Fibroblast of skin of right quadriceps (primary cell): ENCODE data around the gene AFAP1L2.
"Not testable (repeated sequence)": the region's sequence is repeated elsewhere in the genome, so short reads cannot be mapped to it uniquely, and the experiment has no call there.

Experiments
- DNase-seq: peaks from one replicate; pipeline ENCODE4 v3.0.0-alpha.2; 2013

Gene AFAP1L2

GRCh38 chr10:114334301-114334700 lies 70.0 kb downstream of the AFAP1L2 start:
- no peak for DNase-seq

- DNase-seq: not testable (repeated sequence)
Measured at GRCh38 chr10:114333441-114333840, 70.9 kb downstream of the AFAP1L2 start.

GRCh38 chr10:114332301-114333192 lies 71.8 kb downstream of the AFAP1L2 start:
- DNase-seq: peak; percentile 7

- no peak for DNase-seq
Measured at GRCh38 chr10:114329634-114330365, 74.5 kb downstream of the AFAP1L2 start.

DNA sequence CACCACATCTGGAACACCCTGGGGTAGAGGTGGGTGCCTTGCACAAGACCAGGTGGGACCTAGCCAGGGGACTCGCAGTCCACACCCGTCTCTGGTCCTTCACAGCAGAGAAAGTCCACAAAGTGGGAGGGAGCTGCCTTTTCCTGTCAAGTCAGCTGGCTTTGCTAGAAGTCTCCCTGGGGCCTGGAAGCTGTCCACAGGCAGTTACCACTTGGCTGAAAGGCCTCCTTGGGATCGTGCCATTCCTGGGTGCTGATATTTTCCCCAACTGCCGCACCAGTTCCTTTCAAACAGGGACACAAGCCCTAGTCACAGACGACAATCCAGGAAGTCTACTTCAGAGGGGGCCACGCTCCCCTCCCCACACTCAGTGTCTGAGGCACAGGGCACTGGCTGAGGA lies 75.4 kb downstream of the AFAP1L2 start:
- DNase-seq: no peak

DNA sequence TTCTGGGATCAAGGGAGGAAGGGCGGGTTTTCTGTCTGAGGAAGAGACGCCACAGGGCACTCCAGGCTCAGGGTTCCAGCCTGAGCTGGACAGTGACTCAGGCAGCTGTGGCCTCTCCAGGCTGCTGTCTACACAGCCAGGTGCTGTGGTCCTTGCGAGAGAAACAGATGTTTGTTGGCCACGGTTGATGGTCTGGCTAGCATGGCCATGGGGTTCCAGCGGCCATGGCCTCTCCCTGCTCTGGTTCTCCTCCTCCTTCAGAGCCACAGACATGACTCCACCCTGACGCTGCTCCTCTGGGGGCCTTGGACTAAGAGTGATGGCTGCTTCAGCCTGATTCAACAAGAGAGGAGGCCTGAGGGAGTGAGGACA lies 75.9 kb downstream of the AFAP1L2 start:
- no peak for DNase-seq

GRCh38 chr10:114327537-114328440 lies 76.5 kb downstream of the AFAP1L2 start:
- DNase-seq: no peak

GRCh38 chr10:114326795-114327194 lies 77.5 kb downstream of the AFAP1L2 start:
- no peak for DNase-seq

GRCh38 chr10:114323023-114323422 lies 81.3 kb downstream of the AFAP1L2 start:
- DNase-seq: no peak

DNA sequence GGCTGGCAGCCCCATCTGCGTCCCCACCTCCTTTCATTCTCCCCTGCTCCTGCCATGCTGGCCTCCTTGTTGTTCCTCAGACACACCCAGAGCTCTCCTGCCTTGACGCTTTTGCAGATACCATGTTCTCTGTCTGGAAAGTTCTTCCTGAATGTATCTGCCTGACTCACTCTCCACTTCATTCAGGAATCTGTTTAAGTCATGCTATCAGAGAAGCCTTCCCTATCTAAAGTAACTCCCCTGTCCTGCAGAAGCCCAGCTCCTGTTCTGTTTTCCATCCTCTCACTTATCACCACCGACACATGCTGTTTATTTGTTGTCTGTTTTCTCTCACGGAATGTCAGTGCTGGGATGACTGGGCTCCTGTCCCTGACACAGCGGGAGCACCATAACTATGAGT lies 82.0 kb downstream of the AFAP1L2 start:
- DNase-seq: no peak

DNA sequence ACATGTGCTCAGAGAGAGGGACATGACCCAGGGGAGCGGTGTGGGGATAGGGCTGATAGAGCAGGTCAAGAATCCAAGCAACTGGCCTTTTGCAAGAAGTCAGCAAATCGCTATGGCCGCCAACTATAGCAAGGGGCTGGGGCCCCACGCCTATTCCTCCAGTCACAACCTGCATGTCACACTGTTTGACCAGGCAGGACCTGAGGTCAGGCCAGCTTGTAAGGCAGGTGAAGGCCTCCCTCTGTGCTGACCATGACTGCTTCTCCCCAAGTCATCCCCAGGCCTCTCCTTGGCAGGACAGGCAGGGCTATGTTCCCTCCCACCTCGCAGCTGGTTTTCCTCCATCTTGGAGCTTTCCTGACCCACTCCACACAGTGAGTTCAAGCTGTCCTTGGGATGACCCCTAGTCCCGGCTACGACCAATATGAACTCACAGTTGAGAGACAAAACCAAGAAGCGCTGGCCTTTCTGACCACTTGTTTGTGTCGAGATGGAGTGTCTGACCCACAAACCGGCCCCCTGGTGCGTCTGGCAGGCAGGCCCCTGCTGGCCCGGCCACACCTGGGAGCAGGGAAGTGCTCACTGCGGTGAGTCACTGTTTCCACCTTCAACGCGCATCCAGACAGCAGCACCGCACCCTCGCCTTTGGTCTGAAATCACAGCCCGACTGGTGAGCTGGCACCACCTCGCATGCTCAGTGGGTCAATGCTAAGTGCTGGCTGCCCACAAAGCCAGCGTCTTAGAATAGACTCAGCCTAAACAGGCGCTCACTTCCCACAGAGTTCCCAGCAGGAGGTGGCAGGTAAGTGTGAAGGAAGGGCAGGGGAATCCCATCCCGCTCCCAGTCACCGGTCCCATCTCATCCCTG lies 83.8 kb downstream of the AFAP1L2 start:
- DNase-seq: no peak

DNA sequence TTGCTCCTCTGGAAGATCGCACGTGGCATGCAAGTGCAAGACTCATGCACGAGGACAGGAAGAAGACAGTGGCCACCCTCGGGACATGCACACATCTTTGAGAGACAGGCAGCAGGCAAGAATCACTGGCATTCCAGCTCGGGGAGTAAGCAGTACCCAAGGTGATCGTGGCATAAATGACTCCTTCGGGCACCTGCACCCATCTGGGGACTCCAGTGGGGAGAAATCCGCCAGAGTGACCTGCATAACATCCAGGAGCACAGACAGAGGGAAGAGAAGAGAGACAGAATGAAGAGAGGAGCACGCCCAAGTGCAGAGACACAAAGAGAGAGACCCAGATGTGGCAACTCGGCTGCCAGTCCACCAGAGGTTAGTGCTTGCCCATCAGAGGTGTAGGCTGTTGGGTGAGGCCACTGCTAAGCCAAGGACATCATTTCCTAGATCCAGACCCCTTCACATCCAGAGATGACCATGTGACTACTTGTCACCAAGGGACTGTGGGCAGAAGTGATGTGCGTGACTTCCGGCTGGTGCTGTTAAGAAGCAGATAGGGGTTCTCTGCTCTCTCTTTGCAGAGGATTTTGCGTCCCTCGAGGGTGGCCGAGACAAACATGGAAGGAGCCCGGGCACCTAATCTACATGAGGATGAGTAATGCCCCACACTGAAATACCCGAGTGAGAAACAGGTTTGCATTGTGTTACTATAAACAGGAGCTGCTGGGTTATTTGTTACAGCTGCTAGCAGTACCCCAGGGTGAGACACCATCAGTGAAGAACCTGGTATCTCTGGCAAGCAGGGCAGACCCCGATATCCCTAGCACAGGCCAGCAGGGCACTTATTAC lies 84.7 kb downstream of the AFAP1L2 start:
- no peak for DNase-seq

- no peak for DNase-seq
Measured at GRCh38 chr10:114316744-114317143, 87.6 kb downstream of the AFAP1L2 start.

GRCh38 chr10:114315566-114316420 lies 88.5 kb downstream of the AFAP1L2 start:
- DNase-seq: no peak

DNA sequence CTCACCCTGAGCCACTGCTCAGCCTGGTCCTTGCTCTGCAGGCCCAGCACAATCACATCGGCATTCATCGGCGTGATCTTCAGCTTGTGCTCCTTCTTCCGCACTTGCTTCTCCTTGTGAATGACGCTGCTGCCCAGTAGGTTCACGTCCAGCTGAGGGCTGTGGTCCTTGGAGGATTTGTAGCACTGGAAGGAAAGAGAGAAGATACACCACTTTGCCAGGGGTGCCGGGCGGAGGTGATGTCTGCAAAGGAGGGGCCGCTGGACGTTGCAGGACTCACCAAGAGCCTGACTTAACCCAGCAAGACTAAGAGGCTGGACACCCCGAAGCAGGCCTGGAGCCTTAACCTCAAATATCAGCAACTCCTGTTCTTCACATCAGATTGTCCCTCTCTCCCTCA lies 90.4 kb downstream of the AFAP1L2 start:
- no peak for DNase-seq

GRCh38 chr10:114313139-114313538 lies 91.2 kb downstream of the AFAP1L2 start:
- DNase-seq: no peak

DNA sequence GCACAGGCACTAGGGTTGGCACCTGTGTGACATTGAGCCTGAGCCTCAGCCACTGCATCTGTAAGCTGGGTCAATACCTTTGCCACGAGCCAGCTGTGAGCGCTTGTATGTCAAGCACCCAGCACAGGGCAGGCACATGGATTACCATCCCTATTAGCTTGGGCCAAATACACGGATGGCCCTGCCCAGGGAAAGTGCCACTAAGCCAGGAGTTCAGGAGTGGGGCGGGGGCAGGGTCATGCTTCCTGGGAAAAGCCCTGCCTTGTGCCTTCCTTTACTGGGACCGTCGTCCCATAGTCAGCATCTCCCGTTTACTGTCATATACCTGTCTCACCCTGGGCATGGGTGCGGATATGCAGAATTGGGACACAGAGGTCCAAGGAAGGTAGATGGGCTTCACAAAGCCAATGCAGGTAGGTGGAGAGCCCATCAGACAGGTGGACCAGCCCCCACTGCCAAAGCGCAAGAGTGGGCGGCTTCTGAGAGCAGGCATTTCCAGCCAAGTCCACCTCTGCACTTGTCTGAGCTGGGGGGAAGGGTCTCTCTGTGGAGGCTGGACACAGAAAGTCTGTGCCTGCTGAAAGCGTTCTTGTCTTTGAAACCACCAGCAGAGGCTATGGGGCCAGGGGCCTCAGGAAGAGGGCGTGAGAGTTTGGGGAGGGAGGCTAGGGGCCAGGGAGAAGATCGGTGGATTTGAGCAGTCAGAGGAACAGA lies 92.6 kb downstream of the AFAP1L2 start:
- DNase-seq: no peak

- no peak for DNase-seq
Measured at GRCh38 chr10:114311023-114311422, 93.3 kb downstream of the AFAP1L2 start.

DNA sequence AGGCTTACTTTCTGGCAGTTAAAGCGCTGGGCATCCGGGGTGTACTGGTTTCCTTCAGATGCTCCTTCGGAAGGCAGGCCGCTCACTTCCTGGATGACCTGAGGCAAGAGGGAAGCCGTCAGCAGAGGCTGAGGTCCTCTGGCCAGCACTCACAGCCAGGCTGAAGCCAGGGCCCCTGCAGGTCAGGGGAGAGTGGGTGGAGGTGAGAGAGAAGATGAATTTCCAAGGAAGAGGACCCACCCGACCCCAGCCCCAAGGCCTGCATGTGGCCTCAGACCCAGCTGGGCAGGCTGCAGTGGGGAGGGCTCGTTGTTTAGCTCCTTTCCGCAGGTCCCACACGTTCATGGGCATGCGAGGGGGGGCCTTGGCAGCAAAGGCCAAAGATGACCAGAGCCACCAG lies 94.0 kb downstream of the AFAP1L2 start:
- no peak for DNase-seq

DNA sequence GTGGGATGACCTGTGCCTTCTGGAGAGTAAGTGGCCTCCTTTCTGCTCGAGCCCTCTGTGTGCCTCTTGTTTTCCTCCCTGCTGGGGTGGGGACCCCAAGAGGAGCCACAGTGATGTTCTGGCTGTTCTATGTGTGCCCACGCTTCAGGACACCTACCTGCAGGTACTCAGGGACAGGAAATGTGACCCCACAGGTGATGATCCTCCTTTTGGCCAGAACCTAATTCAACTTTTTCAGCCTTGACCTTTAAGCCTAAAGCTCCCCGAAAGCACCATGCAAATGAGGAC lies 95.0 kb downstream of the AFAP1L2 start:
- DNase-seq: no peak
